ENCODE data around the gene ENDOG.

DNA sequence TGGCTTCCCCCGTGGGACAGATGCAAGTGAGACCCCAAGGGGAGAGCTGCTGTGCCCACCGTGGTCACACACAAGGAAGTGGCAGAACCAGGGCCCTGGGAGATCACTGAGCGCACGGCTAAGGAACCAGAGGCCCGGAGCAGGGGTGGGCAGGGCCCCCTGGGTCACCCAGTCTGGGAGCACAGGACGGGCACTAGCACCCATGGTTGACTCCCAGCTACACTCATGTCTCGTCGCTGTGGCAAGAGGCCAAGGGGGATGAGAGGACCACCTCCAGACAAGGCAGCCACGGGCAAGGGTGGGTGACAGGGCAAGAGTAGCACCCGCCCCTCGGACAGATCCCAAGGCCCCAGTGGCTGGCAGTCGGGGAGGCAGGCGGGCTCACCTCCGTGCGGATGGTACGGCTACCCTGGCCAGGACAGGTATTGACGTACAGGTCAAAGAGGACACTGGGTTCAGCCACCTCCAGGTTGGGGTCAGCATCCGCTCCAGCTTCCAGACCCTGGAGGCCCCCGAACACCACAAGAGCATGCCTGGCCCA, 5.1 kb downstream of the ENDOG start:
- TF ChIP-seq, protein P1, sequence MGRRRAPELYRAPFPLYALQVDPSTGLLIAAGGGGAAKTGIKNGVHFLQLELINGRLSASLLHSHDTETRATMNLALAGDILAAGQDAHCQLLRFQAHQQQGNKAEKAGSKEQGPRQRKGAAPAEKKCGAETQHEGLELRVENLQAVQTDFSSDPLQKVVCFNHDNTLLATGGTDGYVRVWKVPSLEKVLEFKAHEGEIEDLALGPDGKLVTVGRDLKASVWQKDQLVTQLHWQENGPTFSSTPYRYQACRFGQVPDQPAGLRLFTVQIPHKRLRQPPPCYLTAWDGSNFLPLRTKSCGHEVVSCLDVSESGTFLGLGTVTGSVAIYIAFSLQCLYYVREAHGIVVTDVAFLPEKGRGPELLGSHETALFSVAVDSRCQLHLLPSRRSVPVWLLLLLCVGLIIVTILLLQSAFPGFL (CRISPR knock-in tag; IDR thresholded peaks at IDR 0.05; ENCODE audit: borderline replicate concordance) = no peak
- TF ChIP-seq, protein P2, sequence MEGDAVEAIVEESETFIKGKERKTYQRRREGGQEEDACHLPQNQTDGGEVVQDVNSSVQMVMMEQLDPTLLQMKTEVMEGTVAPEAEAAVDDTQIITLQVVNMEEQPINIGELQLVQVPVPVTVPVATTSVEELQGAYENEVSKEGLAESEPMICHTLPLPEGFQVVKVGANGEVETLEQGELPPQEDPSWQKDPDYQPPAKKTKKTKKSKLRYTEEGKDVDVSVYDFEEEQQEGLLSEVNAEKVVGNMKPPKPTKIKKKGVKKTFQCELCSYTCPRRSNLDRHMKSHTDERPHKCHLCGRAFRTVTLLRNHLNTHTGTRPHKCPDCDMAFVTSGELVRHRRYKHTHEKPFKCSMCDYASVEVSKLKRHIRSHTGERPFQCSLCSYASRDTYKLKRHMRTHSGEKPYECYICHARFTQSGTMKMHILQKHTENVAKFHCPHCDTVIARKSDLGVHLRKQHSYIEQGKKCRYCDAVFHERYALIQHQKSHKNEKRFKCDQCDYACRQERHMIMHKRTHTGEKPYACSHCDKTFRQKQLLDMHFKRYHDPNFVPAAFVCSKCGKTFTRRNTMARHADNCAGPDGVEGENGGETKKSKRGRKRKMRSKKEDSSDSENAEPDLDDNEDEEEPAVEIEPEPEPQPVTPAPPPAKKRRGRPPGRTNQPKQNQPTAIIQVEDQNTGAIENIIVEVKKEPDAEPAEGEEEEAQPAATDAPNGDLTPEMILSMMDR (IDR thresholded peaks at IDR 0.05) = no peak
- TF ChIP-seq ELF4 (CRISPR knock-in tag; IDR thresholded peaks at IDR 0.05; ENCODE audit: low read depth) = no peak
- no peak for TF ChIP-seq NR2C2 (CRISPR knock-in tag; IDR thresholded peaks at IDR 0.05)
- no peak for TF ChIP-seq ZNF138 (CRISPR knock-in tag; conservative IDR thresholded peaks at IDR 0.05)
- TF ChIP-seq, protein P3, sequence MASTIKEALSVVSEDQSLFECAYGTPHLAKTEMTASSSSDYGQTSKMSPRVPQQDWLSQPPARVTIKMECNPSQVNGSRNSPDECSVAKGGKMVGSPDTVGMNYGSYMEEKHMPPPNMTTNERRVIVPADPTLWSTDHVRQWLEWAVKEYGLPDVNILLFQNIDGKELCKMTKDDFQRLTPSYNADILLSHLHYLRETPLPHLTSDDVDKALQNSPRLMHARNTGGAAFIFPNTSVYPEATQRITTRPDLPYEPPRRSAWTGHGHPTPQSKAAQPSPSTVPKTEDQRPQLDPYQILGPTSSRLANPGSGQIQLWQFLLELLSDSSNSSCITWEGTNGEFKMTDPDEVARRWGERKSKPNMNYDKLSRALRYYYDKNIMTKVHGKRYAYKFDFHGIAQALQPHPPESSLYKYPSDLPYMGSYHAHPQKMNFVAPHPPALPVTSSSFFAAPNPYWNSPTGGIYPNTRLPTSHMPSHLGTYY (CRISPR knock-in tag; IDR thresholded peaks at IDR 0.05) = no peak
- TF ChIP-seq, protein P4, sequence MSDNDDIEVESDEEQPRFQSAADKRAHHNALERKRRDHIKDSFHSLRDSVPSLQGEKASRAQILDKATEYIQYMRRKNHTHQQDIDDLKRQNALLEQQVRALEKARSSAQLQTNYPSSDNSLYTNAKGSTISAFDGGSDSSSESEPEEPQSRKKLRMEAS (CRISPR knock-in tag; IDR thresholded peaks at IDR 0.05) = no peak

All from WTC11 (cell line).